Measurements from ENCODE around the gene LIPI. TPM values are rescaled to one million over a fixed set of nuclear protein-coding genes. Genes with fewer than 3 reads are reported as not detected.

Gene LIPI
- total and polyA plus RNA-seq, 10 of the 15 experiments (the other 5 are each of a cell fraction or from before 2014, with no cell fraction given), result 0.05 to 0.32 (median 0.10) TPM; not detected in 5

DNA sequence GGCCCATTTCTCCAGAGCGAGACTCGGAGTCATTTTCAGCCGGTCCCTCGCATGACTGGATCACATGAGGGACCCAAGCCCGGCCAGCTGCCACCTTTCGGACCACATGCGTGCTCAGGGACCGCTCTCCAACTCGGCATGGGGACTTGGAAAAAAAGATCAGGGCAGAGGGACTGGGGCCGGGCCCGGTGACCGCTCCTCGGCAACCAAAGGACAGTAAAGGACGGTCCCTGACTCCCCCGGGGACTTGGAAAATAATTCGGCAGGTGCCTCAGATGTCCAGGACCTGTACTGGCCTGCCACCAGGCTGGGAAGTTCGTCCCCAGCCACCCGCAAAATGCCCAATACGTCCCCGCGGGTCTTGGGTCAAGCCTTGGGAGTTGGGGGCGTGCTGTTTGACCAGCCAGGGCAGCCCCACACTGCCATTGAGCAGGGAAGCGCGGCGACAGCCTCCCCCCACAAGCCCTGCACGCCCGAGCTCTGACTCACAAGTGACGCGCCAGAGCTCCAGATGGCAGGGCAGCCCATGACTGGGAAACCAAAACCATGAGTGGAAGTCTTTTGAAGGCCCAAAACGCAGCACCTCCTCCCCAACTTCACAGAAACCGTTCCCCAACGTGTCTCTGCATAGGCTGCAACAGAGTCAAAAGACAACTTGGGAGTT is 134.5 kb downstream of the LIPI start:
- ChIA-PET SMC1A (ENCODE audit: uncharacterized antibody, unreplicated experiment) (no interaction called here), RAD21 (ENCODE audit: unreplicated experiment) (no interaction called here), POLR2A (no interaction called here), CTCF (no interaction called here)
- ATAC-seq (no peak), DNase-seq (ENCODE audit: low read depth, low spot score) (no peak), FAIRE-seq (no peak)
- 95% methylated on average over 32 of the region's 32 CpGs for WGBS (ENCODE audit: insufficient coverage, insufficient replicate concordance, low lambda C conversion rate, missing lambda C conversion rate)
- BruUV-seq (replicated peaks), result no TSS peak
- Histone ChIP-seq H3K9ac (ENCODE audit: control insufficient read depth, insufficient read depth, low read length) (no peak overlapping the region), H3K27me3 (replicated peaks in 1 of 2; ENCODE audit: control insufficient read depth in 2 of 2, insufficient read depth in 2 of 2, low read length in 1 of 2) (no peaks in the 10 kb centered on the region), H3K79me2 (ENCODE audit: control insufficient read depth, insufficient read depth, low read length) (no peaks in the 10 kb centered on the region), H3K36me3 (ENCODE audit: control insufficient read depth in 2 of 2, insufficient read depth in 2 of 2, low read length in 1 of 2) (peaks cover 0 to 4% of the 10 kb centered on the region in 2 experiments; a peak in 3 of 4 replicates), H3K4me2 (ENCODE audit: control insufficient read depth, insufficient read depth) (no peak overlapping the region), H2AFZ (ENCODE audit: control insufficient read depth, low read depth, low read length) (no peak overlapping the region), H3K27ac (ENCODE audit: control insufficient read depth, insufficient read depth) (no peak overlapping the region), H3K4me3 (no peak overlapping the region), H3K4me1 (ENCODE audit: control insufficient read depth, insufficient read depth, low read length) (no peaks in the 10 kb centered on the region), H4K20me1 (ENCODE audit: control insufficient read depth, insufficient read depth) (no peaks in the 10 kb centered on the region), H3K9me3 (replicated peaks; ENCODE audit: control insufficient read depth, insufficient read depth, low read length) (peaks cover 4% of the 10 kb centered on the region; the same call in 1 of the 3 replicates)
- in situ Hi-C loops (cut with MboI) (loop anchor here (25.0 kb wide), 2 partner anchors 111 to 1661 kb away; partner anchors contain the start of gene USP25), intact Hi-C loops (cut with micrococcal nuclease; ENCODE audit: unreplicated experiment) (no loop called here)
- no peak for TF ChIP-seq YY1 (IDR thresholded peaks at IDR 0.05; ENCODE audit: low read depth, low read length)
- TF ChIP-seq EED (IDR thresholded peaks at IDR 0.05; ENCODE audit: low read depth), result 0 out of 2 replicates have a peak, but pooled peaks have one; percentile 44
- no peak for TF ChIP-seq SMC3 (IDR thresholded peaks at IDR 0.05; ENCODE audit: borderline replicate concordance, low read length)
- no peak for TF ChIP-seq RFX5 (IDR thresholded peaks at IDR 0.05; ENCODE audit: low read depth, low read length)
- TF ChIP-seq IKZF1 (conservative IDR thresholded peaks at IDR 0.05), result no peak
- no peak for TF ChIP-seq RELA (IDR thresholded peaks at IDR 0.05; ENCODE audit: borderline replicate concordance, partially characterized antibody)
- TF ChIP-seq, protein P1, sequence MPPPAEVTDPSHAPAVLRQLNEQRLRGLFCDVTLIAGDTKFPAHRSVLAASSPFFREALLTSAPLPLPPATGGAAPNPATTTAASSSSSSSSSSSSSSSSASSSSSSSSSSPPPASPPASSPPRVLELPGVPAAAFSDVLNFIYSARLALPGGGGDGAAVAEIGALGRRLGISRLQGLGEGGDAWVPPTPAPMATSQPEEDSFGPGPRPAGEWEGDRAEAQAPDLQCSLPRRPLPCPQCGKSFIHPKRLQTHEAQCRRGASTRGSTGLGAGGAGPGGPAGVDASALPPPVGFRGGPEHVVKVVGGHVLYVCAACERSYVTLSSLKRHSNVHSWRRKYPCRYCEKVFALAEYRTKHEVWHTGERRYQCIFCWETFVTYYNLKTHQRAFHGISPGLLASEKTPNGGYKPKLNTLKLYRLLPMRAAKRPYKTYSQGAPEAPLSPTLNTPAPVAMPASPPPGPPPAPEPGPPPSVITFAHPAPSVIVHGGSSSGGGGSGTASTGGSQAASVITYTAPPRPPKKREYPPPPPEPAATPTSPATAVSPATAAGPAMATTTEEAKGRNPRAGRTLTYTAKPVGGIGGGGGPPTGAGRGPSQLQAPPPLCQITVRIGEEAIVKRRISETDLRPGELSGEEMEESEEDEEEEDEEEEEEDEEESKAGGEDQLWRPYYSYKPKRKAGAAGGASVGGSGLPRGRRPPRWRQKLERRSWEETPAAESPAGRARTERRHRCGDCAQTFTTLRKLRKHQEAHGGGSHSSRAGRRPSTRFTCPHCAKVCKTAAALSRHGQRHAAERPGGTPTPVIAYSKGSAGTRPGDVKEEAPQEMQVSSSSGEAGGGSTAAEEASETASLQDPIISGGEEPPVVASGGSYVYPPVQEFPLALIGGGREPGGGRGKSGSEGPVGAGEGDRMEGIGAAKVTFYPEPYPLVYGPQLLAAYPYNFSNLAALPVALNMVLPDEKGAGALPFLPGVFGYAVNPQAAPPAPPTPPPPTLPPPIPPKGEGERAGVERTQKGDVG (CRISPR knock-in tag; IDR thresholded peaks at IDR 0.05), result no peak
- TF ChIP-seq JUND (IDR thresholded peaks at IDR 0.05; ENCODE audit: low read depth, low read length), result no peak
- no peak for TF ChIP-seq STAT1 (conservative IDR thresholded peaks at IDR 0.05)
- TF ChIP-seq HDAC2 (IDR thresholded peaks at IDR 0.05), result no peak
- TF ChIP-seq EGR1 (IDR thresholded peaks at IDR 0.05; ENCODE audit: borderline replicate concordance in 1 of 2, low read depth in 2 of 2, low read length in 2 of 2), result no peak
- no peak for TF ChIP-seq PML (IDR thresholded peaks at IDR 0.05; ENCODE audit: low read length)
- peak; percentile 58; the same call in 1 of the 2 replicates for TF ChIP-seq TCF3 (IDR thresholded peaks at IDR 0.05; ENCODE audit: borderline replicate concordance, insufficient read depth, low read depth, low read length)
- no peak for TF ChIP-seq YBX1 (IDR thresholded peaks at IDR 0.05)
- TF ChIP-seq IKZF2 (IDR thresholded peaks at IDR 0.05), result no peak
- no peak for TF ChIP-seq MYB (IDR thresholded peaks at IDR 0.05; ENCODE audit: borderline replicate concordance, low read depth, low read length)
- TF ChIP-seq SPI1 (IDR thresholded peaks at IDR 0.05; ENCODE audit: borderline replicate concordance, insufficient read depth, low read depth, low read length), result no peak
- TF ChIP-seq SRF (IDR thresholded peaks at IDR 0.05; ENCODE audit: low read depth in 2 of 2, low read length in 2 of 2), result no peak
- TF ChIP-seq BACH1 (IDR thresholded peaks at IDR 0.05; ENCODE audit: borderline replicate concordance), result no peak
- TF ChIP-seq CREM (IDR thresholded peaks at IDR 0.05; ENCODE audit: low read depth), result peak; percentile 45; the same call in 1 of the 2 replicates
- TF ChIP-seq, protein P2, sequence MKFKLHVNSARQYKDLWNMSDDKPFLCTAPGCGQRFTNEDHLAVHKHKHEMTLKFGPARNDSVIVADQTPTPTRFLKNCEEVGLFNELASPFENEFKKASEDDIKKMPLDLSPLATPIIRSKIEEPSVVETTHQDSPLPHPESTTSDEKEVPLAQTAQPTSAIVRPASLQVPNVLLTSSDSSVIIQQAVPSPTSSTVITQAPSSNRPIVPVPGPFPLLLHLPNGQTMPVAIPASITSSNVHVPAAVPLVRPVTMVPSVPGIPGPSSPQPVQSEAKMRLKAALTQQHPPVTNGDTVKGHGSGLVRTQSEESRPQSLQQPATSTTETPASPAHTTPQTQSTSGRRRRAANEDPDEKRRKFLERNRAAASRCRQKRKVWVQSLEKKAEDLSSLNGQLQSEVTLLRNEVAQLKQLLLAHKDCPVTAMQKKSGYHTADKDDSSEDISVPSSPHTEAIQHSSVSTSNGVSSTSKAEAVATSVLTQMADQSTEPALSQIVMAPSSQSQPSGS (IDR thresholded peaks at IDR 0.05; ENCODE audit: low read length), result no peak
